Tibial nerve (tissue), 4 donors: Measurements from ENCODE around the gene CCDC200.
"Not testable (repeated sequence)": the region's sequence is repeated elsewhere in the genome, so short reads cannot be mapped to it uniquely, and the experiment has no call there.

Experiments used
- EP300 ChIP-seq, 2 donors: sonication (generic); formaldehyde crosslinking; IDR thresholded peaks; one replicate each; pipeline ENCODE4 v1.6.1; 2017; ENCODE audit warnings: antibody characterized with exemption in 2 of 2, mild to moderate bottlenecking in 1 of 2
- POLR2A ChIP-seq, 2 donors: fragments of 450-650 bp; IDR thresholded peaks; one replicate each; pipeline ENCODE4 v1.6.1; 2017; ENCODE audit warnings: antibody characterized with exemption in 2 of 2, mild to moderate bottlenecking in 2 of 2, moderate library complexity in 2 of 2
- TF ChIP-seq, protein P1 (sequence below), 5 experiments: fragments of 200-600 bp in 3 of 5; fragments of 450-650 bp in 2 of 5; sonication (generic) in 3 of 5; IDR thresholded peaks; one replicate each; pipeline ENCODE4 v1.5.1; 2016 to 2019; ENCODE audit warnings: antibody characterized with exemption in 5 of 5, mild to moderate bottlenecking in 3 of 5, moderate library complexity in 2 of 5

DNA sequence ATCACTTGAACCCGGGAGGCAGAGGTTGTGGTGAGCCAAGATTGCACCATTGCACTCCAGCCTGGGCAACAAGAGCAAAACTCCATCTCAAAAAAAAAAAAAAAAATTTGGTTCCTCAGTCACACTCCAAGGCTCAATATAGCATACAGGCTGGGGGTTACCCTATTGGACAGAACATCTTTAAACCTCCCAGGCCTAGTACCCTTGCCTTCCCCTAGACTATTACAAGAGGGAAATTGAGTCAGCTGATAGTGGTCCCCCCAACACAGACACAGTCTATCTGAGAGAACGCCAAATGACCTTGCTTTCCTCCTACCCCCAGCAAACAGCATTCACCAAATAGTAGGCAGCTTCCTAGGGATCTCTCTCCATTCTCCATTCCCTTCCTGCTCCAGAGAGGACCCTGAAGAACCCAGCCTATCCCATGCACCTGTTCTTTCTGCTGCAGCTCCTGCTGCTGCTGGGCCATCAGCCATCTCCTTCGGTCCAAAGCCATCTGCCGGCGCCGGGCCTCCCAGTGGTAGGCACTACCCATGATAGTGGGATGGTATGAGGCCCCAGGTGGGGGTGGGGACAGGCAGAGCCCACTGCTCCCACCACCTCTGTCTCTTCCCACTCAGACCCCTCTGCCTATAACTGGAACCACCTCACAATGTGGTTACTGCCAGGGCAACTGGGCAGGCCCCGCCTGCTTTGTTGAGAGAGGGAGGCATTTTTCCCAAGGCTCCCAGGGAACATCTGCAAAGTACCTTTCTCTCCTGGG is at the start of gene CCDC200:
- TF ChIP-seq, protein P1, sequence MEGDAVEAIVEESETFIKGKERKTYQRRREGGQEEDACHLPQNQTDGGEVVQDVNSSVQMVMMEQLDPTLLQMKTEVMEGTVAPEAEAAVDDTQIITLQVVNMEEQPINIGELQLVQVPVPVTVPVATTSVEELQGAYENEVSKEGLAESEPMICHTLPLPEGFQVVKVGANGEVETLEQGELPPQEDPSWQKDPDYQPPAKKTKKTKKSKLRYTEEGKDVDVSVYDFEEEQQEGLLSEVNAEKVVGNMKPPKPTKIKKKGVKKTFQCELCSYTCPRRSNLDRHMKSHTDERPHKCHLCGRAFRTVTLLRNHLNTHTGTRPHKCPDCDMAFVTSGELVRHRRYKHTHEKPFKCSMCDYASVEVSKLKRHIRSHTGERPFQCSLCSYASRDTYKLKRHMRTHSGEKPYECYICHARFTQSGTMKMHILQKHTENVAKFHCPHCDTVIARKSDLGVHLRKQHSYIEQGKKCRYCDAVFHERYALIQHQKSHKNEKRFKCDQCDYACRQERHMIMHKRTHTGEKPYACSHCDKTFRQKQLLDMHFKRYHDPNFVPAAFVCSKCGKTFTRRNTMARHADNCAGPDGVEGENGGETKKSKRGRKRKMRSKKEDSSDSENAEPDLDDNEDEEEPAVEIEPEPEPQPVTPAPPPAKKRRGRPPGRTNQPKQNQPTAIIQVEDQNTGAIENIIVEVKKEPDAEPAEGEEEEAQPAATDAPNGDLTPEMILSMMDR (IDR thresholded peaks at IDR 0.05) = not testable (repeated sequence)
- not testable (repeated sequence) for TF ChIP-seq EP300, POLR2A (IDR thresholded peaks at IDR 0.05)
